GM19438 (cell line): ENCODE results near the gene PSMA3.

Source experiments
- ATAC-seq: cut with Tn5 transposase; IDR thresholded peaks from one replicate; pipeline ENCODE4 v1.9.1; 2021; ENCODE audit warnings: low read depth; ENCODE audit not compliant: unreplicated experiment

PSMA3 gene

DNA sequence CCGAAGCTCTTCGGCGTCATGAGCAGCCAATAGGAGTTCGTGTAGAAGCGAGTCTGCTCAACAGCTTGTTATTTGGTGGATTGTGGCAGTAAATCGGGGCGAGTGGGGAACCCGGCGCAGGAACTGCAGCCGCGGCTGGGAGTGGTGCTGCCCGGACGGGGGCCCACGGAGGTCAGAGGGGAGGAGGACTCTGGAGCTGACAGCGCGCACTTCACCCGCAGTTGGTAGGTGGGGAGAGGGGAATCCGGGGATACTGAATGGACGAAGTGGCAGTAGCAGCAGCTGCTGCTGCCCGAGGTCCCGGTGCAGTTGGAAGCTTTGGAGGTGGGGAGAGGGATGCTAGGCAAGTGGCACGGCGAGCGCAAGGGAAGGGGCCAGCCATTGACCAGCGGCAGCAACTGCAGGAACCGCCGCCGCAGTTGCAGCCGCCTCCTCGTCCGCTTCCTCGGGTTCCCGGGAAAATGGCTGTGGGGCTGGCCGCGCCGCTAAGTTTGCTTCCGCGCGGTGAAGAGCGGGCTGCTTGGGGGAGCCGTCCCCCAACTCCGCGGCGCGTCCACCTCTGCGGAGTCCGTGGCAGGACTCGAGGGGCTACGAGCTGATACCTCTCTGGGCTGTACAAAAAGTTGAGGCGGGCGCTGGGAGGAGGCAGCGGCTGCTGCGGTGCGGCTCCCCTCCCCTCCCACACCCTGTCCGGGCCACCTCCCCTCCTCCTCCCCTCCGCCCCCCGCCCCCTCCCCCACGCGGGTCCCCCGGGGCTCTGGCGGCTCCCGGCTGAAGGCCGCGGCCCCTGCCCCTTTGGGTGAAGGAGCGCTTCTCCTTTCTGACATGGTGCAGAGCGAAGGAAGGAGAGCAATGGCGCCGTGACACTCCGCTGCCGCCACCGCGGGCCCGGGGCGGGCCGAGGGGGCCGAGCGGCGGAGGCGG lies 54.1 kb downstream of the PSMA3 start, which contains the start of gene ARID4A:
ARID4A (plus strand) TSS at position 79 of the 924 bp plus-strand sequence. CDS start 1,300 bp downstream, outside the sequence.
- no peak for ATAC-seq

DNA sequence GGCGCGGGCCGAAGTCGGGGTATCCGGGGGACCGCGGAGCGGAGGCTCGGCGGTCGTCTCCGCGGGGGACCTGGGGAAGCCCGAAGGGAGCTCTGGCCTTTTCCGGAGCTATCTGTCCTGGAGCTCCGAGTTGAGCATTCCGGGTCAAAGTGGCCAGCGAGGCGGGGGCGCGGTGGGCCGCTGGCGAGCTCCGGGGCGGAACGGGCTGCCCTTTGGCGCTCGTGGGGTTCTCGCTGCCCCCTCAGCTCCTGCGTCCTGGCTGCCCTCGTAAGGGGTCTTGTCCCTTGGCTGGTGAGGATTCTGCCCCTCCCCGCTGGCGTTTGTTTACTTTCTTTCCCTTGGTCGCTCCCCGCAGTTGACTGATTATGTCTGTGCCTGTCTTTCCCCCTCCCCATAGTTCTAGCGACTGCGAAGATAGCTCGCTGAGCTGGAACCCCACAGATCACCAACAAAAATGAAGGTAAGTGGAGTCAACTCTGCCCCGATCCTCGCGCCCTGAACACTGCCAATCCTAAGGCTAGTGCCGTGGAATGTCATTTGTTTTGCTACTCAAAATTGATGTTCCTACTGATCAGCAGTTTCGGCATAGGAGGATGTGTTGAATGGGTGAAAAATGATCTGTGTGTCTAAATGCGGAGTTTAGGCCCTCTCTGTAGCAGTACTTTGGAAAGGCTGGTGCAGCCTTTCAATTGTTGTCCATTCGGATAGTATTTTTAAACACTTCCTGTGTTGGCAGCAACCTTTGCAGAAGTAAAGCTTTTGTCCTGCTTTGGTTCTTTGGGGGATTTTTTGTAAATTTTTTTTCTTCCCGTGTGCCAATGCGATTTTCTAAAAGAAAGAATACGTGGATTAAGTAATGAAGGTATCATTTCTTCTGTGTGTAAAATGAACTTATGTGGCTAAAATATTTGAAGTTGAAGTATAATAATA lies 55.0 kb downstream of the PSMA3 start:
- no peak for ATAC-seq

DNA sequence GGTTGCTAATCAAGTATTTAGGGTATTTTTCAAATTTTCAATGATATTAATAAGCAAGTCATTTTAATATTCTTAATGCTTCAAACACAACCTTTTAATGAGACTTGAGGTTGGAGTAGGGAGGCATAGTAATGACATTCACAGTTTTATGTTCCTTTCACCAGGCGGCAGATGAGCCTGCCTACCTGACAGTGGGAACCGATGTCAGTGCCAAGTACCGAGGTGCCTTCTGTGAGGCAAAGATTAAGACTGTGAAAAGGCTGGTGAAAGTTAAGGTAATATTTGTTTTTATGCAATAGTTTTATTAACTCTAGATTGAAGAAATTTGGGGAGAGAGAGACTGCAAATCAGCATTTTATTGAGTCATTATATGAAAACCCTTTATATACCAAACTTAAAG lies 56.8 kb downstream of the PSMA3 start:
- ATAC-seq: no peak

DNA sequence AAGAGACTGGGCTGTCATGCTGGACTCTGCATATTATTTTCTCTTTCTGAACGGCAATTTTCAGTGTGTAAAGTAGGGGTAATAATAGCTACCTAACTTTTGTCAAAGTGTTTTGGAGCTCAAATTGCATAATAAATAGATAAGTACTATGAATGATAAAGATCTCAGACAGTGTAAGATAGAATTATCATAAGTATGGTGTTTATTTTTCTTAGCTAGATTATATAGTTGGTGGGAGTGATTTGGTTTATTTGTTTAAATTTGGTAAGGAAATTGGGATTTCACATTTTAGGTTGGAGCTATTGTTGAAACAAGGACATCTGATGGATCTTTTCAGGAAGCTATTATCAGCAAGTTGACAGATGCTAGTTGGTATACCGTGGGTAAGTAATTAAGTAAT lies 61.1 kb downstream of the PSMA3 start:
- ATAC-seq: no peak

DNA sequence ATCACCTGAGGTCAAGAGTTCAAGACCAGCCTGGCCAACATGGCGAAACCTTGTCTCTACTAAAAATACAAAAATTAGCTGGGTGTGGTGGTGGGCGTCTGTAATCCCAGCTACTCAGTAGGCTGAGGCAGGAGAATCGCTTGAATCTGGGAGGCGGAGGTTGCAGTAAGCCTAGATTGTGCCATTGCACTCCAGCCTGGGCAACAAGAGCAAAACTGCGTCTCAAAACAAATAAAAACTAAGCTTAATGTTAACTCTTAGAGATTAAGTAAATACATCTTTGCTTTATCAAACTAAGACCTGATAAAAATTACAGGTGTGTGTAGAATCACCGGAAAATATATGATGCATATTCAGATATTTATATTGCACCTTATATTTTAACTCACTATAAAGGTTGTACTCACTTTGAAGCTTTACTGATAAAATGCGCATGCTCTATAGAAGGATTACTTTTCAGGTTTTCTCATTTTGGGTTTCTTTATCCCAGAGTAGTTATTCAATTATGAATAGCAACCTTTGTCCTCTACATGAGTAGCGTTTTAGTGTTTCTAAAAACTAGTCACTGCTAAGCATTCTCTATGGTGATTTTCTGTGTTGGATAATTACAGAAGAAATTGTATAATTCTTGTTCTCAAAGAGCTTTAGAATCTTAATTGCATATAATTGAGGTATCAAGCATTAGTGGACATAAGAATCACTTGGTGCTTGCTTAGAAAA lies 63.1 kb downstream of the PSMA3 start:
- no peak for ATAC-seq

DNA sequence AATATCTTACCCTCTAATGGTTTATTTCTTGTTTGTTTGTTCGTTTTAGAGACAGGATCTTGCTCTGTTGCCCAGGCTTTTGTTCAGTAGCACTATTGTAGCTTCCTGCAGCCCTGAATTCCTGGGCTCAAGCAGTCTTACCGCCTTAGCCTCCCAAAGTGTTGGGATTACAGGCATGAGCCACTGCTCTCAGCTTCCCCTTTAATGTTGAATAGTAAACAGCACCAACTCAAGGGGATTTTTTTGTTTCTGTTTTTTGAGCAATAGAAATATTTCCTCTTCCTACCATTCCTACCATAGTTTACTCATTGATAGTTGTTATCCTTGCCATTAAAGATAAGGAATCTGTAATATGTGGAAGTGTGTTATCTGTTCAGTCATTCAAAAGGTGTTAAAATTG lies 64.4 kb downstream of the PSMA3 start:
- no peak for ATAC-seq

DNA sequence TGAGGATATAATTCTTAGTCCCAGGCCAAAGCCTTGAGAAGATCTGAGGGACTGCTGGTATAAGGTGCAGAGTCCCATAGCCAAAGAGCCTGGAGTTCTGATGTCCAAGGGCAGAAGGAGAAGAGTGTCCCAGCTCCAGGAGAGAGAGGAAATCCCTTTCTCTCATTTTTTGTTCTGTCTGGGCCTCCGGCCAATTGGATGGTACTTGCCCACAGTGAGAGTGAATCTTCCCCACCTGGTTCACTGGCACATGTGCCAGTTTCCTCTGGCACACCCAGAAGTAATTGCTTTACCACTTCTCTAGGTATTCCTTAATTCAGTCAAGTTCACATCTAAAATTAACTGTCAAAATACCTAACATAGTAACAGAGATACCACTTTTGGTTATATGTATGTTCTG lies 69.1 kb downstream of the PSMA3 start:
- ATAC-seq: no peak

DNA sequence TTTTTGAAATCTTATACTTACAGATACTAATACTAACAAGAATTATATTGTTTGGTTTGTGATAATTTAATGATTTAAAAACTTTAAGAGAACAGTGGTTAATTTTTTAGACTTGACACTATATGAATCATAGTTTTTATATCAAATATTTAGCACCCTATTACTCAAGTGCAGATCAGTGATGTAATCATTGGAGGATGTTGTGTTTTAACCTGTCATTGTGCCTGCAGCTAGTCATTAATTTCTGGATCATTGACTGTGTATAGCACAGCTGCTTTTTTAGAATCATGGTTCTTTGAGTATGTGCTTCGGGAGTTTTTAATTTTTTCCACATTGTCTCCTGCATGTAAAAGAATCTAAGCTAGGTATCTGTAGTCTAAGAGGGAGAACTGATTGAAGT lies 71.0 kb downstream of the PSMA3 start:
- no peak for ATAC-seq
